Measurements from ENCODE around the gene SNX9.
"Not testable (repeated sequence)": the region's sequence is repeated elsewhere in the genome, so short reads cannot be mapped to it uniquely, and the experiment has no call there.

SNX9 gene

GRCh38 chr6:157834549-157834948 is 11.5 kb downstream of the SNX9 start:
- Histone ChIP-seq H3K9me3 (ENCODE audit: control insufficient read depth, insufficient read depth, low read length) (no peaks in the 10 kb centered on the region), H3K4me1 (ENCODE audit: control insufficient read depth, insufficient read depth, low read length) (peaks cover 5% of the 10 kb centered on the region; the same call in 1 of the 2 replicates), H3K27me3 (ENCODE audit: control insufficient read depth, insufficient read depth, low read length) (no peaks in the 10 kb centered on the region), H3K4me3 (ENCODE audit: low read length) (no peak overlapping the region), H3K27ac (ENCODE audit: low read length) (no peak overlapping the region), H3K36me3 (ENCODE audit: control insufficient read depth, insufficient read depth, low read length) (no peaks in the 10 kb centered on the region)
- WGBS (ENCODE audit: insufficient coverage, insufficient read length): no CpG with 5 or more reads among the region's 6 CpGs
- DNase-seq (ENCODE audit: low read depth, low spot score): no peak

DNA sequence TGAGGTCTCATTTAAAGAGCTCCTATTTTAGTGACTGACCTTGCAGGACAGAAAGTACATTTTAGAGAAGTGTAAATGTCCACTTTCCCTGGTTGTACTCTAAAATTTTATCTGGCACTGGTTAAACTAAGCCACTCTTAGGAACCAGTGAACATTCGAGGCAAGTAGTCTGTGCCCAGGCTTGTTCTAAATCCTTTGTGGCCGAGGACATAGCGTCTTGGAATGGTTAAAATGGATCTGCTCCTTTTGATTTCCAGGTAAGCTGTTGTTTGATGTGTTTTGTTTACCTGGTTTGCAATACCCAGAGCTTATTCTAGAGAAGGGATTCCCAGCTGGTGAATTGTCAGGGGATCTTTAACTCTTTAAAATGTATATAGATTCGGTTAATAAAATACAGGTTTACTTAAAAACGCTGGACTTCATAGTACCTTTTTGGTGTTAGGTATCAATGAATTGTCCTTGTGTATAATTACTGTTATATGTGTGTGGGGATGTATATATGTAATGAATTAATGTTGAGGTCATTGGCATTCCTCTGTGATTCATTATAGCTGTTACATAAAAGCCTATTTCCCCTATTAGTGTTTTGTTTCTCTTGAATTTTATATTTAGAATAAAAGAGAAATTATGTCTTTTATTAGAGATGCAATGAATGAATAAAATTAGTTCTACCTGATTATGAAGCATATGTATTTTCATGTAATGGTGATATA is 15.8 kb downstream of the SNX9 start:
- Histone ChIP-seq H3K27ac (ENCODE audit: low read length) (no peak overlapping the region), H3K27me3 (ENCODE audit: control insufficient read depth, insufficient read depth, low read length) (no peaks in the 10 kb centered on the region), H3K4me3 (ENCODE audit: low read length) (no peak overlapping the region), H3K4me1 (ENCODE audit: control insufficient read depth, insufficient read depth, low read length) (peaks cover 2% of the 10 kb centered on the region; the same call in 1 of the 2 replicates), H3K9me3 (ENCODE audit: control insufficient read depth, insufficient read depth, low read length) (no peaks in the 10 kb centered on the region), H3K36me3 (ENCODE audit: control insufficient read depth, insufficient read depth, low read length) (no peaks in the 10 kb centered on the region)
- DNase-seq (ENCODE audit: low read depth, low spot score): no peak
- WGBS (ENCODE audit: insufficient coverage, insufficient read length): no CpG with 5 or more reads among the region's 5 CpGs

- H3K27me3 ChIP-seq (ENCODE audit: control insufficient read depth, insufficient read depth, low read length): no peaks in the 10 kb centered on the region
- no peak for DNase-seq (ENCODE audit: low read depth, low spot score)
- no peaks in the 10 kb centered on the region for H3K4me1 ChIP-seq (ENCODE audit: control insufficient read depth, insufficient read depth, low read length)
- no peak overlapping the region for H3K27ac ChIP-seq (ENCODE audit: low read length)
- H3K9me3 ChIP-seq (ENCODE audit: control insufficient read depth, insufficient read depth, low read length): no peaks in the 10 kb centered on the region
- no peak overlapping the region for H3K4me3 ChIP-seq (ENCODE audit: low read length)
- no CpG with 5 or more reads among the region's 5 CpGs for WGBS (ENCODE audit: insufficient coverage, insufficient read length)
- no peaks in the 10 kb centered on the region for H3K36me3 ChIP-seq (ENCODE audit: control insufficient read depth, insufficient read depth, low read length)
Measured at GRCh38 chr6:157839606-157840005, 16.6 kb downstream of the SNX9 start.

- H3K4me1 ChIP-seq (ENCODE audit: control insufficient read depth, insufficient read depth, low read length): no peaks in the 10 kb centered on the region
- WGBS (ENCODE audit: insufficient coverage, insufficient read length): no CpG with 5 or more reads among the region's 2 CpGs
- DNase-seq (ENCODE audit: low read depth, low spot score): no peak
- H3K27ac ChIP-seq (ENCODE audit: low read length): no peak overlapping the region
- H3K27me3 ChIP-seq (ENCODE audit: control insufficient read depth, insufficient read depth, low read length): no peaks in the 10 kb centered on the region
- H3K9me3 ChIP-seq (ENCODE audit: control insufficient read depth, insufficient read depth, low read length): no peaks in the 10 kb centered on the region
- H3K4me3 ChIP-seq (ENCODE audit: low read length): no peak overlapping the region
- H3K36me3 ChIP-seq (ENCODE audit: control insufficient read depth, insufficient read depth, low read length): no peaks in the 10 kb centered on the region
Measured at GRCh38 chr6:157840261-157840660, 17.2 kb downstream of the SNX9 start.

DNA sequence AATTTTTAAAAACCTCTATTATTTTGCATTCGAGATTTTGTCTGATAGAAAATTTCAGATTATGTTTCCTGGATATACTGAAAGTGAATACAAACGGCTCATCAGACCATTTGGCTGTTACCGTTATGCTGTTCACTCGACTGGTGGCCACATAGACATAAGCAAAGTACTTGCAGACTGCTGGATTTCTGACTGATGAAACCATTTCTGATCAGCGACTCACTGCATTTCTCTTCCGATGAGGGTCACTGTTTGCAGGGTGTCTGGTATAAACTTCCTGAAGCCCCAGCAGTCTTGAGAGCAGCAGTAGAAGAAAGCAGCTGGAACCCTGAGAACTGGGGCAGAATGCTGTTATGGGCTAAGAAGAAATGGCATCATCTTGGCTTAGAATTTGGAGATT is 17.7 kb downstream of the SNX9 start:
- Histone ChIP-seq H3K4me1 (ENCODE audit: control insufficient read depth, insufficient read depth, low read length) (no peaks in the 10 kb centered on the region; the same call in 1 of the 2 replicates), H3K9me3 (ENCODE audit: control insufficient read depth, insufficient read depth, low read length) (no peaks in the 10 kb centered on the region), H3K27ac (ENCODE audit: low read length) (no peak overlapping the region), H3K36me3 (ENCODE audit: control insufficient read depth, insufficient read depth, low read length) (no peaks in the 10 kb centered on the region), H3K4me3 (ENCODE audit: low read length) (no peak overlapping the region), H3K27me3 (ENCODE audit: control insufficient read depth, insufficient read depth, low read length) (no peaks in the 10 kb centered on the region)
- DNase-seq (ENCODE audit: low read depth, low spot score): no peak
- no CpG with 5 or more reads among the region's 6 CpGs for WGBS (ENCODE audit: insufficient coverage, insufficient read length)

DNA sequence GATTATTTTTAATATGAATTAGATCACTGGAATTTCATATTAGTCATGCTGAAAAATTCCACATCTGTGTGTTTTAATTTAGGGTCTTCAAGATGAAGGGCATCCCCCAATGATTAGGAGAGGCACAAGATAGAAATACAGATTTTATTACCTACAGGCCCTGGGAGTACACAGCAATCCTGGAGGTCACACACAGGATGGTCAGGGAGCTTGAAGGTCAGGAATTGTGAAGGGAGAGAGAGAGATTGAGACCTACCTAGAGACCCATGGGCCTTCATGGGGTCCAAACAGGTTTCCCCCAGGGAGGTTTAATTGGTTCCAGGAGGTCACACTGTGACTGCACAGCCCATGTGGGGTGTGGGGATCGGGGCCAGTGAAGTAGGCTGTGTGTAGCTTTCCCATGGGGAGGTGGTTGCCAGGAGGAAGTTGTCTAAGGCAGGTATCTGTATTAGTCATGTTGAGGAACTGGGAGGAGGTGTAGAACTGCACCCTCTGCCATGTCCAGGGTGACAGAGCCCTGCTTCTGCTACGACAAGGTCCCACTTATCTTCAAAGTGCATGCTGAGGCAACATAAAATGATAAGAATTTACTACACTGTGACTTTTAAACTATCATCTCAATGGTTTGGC is 18.3 kb downstream of the SNX9 start:
- Histone ChIP-seq H3K4me1 (ENCODE audit: control insufficient read depth, insufficient read depth, low read length) (no peaks in the 10 kb centered on the region; the same call in 1 of the 2 replicates), H3K9me3 (ENCODE audit: control insufficient read depth, insufficient read depth, low read length) (no peaks in the 10 kb centered on the region), H3K27ac (ENCODE audit: low read length) (no peak overlapping the region), H3K4me3 (ENCODE audit: low read length) (no peak overlapping the region), H3K27me3 (ENCODE audit: control insufficient read depth, insufficient read depth, low read length) (no peaks in the 10 kb centered on the region), H3K36me3 (ENCODE audit: control insufficient read depth, insufficient read depth, low read length) (no peaks in the 10 kb centered on the region)
- WGBS (ENCODE audit: insufficient coverage, insufficient read length): no CpG with 5 or more reads among the region's 2 CpGs
- no peak for DNase-seq (ENCODE audit: low read depth, low spot score)

GRCh38 chr6:157842212-157842611 is 19.2 kb downstream of the SNX9 start:
- no peaks in the 10 kb centered on the region; the same call in 1 of the 2 replicates for H3K4me1 ChIP-seq (ENCODE audit: control insufficient read depth, insufficient read depth, low read length)
- no CpG with 5 or more reads among the region's 4 CpGs for WGBS (ENCODE audit: insufficient coverage, insufficient read length)

DNA sequence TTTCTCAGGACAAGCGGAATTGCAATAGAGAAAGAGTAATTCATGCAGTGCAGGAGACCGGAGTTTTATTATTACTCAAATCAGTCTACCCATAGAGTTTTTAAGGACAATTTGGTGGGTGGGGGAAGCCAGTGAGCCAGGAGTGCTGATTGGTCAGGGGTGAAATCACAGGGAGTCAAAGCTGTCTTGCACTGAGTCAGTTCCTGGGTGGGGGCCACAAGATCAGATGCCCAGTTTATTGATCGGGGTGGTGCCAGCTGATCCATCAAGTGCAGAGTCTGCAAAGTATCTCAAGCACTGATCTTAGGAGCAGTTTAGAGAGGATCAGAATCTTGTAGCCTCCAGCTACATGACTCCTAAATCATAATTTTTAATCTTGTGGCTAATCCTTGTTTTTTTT is 21.1 kb downstream of the SNX9 start:
- not testable (repeated sequence) for H3K27me3 ChIP-seq (ENCODE audit: control insufficient read depth, insufficient read depth, low read length); DNase-seq (ENCODE audit: low read depth, low spot score); H3K4me3 ChIP-seq (ENCODE audit: low read length); H3K9me3 ChIP-seq (ENCODE audit: control insufficient read depth, insufficient read depth, low read length); H3K27ac ChIP-seq (ENCODE audit: low read length); H3K4me1 ChIP-seq (ENCODE audit: control insufficient read depth, insufficient read depth, low read length); H3K36me3 ChIP-seq (ENCODE audit: control insufficient read depth, insufficient read depth, low read length)
- no CpG with 5 or more reads among the region's 3 CpGs for WGBS (ENCODE audit: insufficient coverage, insufficient read length)

More at GRCh38 chr6:157842212-157842611, 19.2 kb downstream of the SNX9 start:
- Histone ChIP-seq H3K27me3 (ENCODE audit: control insufficient read depth, insufficient read depth, low read length) (no peaks in the 10 kb centered on the region), H3K36me3 (ENCODE audit: control insufficient read depth, insufficient read depth, low read length) (no peaks in the 10 kb centered on the region), H3K27ac (ENCODE audit: low read length) (no peak overlapping the region), H3K9me3 (ENCODE audit: control insufficient read depth, insufficient read depth, low read length) (no peaks in the 10 kb centered on the region), H3K4me3 (ENCODE audit: low read length) (no peak overlapping the region)
- no peak for DNase-seq (ENCODE audit: low read depth, low spot score)

- Histone ChIP-seq H3K4me3 (ENCODE audit: low read length) (no peak overlapping the region), H3K9me3 (ENCODE audit: control insufficient read depth, insufficient read depth, low read length) (no peaks in the 10 kb centered on the region), H3K27ac (ENCODE audit: low read length) (no peak overlapping the region), H3K4me1 (ENCODE audit: control insufficient read depth, insufficient read depth, low read length) (peaks cover 3% of the 10 kb centered on the region; the same call in 1 of the 2 replicates), H3K27me3 (ENCODE audit: control insufficient read depth, insufficient read depth, low read length) (no peaks in the 10 kb centered on the region), H3K36me3 (ENCODE audit: control insufficient read depth, insufficient read depth, low read length) (no peaks in the 10 kb centered on the region)
- no peak for DNase-seq (ENCODE audit: low read depth, low spot score)
- no CpG with 5 or more reads among the region's 6 CpGs for WGBS (ENCODE audit: insufficient coverage, insufficient read length)
Measured at GRCh38 chr6:157845493-157846259, 22.6 kb downstream of the SNX9 start.

DNA sequence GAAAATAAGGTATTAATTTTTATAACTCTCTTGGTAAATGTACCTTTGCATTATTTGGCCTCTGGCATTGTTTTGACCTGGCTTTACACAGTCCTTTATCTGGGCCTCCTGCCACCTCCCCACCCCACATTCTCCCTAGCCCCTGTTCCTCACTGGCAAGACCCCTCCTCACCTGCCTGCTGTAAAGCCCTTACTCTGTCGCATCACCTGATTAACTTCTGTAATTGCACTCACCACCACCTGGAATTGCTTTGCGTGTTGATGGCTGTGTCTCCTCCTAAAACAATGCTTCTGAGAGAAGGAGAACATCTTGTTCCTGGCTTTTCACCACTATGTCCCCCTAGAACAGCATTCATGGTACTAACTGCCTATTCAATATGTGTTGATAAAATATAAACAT is 24.8 kb downstream of the SNX9 start:
- Histone ChIP-seq H3K4me3 (ENCODE audit: low read length) (no peak overlapping the region), H3K9me3 (ENCODE audit: control insufficient read depth, insufficient read depth, low read length) (no peaks in the 10 kb centered on the region), H3K36me3 (ENCODE audit: control insufficient read depth, insufficient read depth, low read length) (no peaks in the 10 kb centered on the region), H3K27ac (ENCODE audit: low read length) (no peak overlapping the region), H3K4me1 (ENCODE audit: control insufficient read depth, insufficient read depth, low read length) (peaks cover 3% of the 10 kb centered on the region; the same call in 1 of the 2 replicates), H3K27me3 (ENCODE audit: control insufficient read depth, insufficient read depth, low read length) (no peaks in the 10 kb centered on the region)
- DNase-seq (ENCODE audit: low read depth, low spot score): no peak
- WGBS (ENCODE audit: insufficient coverage, insufficient read length): no CpG with 5 or more reads among the region's 2 CpGs

All from iPS DF 6.9 (cell line).